K562 (cell line): ENCODE data around the gene FSHR. TPM values are rescaled to one million over a fixed set of nuclear protein-coding genes. Genes with fewer than 3 reads are reported as not detected.

Experiments used
- CHD7 ChIP-seq: fragments of 200-600 bp; sonication (generic); IDR thresholded peaks from one replicate; pipeline ENCODE4 v1.6.1; 2012; ENCODE audit warnings: mild to moderate bottlenecking, low read depth, low read length, inconsistent platforms
- SREBF2 ChIP-seq: sonication (generic); formaldehyde crosslinking; IDR thresholded peaks from 2 replicates; pipeline ENCODE4 v1.4.0; 2020; ENCODE audit warnings: mild to moderate bottlenecking, missing genetic modification reagents
- polyA plus RNA-seq, 8 experiments: library from polyadenylated mRNA; depleted of rRNA in 4 of 8; stranded (reverse) in 5 of 8; unstranded in 3 of 8; fragments of >200 nt; fragmentation: Nextera tagmentation in 2 of 8; fragmentation: Illumina TruSeq in 1 of 8; extraction: Ambion mirVana in 2 of 8; extraction: Trizol in 1 of 8; gene quantifications; 2 replicates each; pipeline versions ENCODE4 v1.2.1 to v1.2.3, GENCODE V29; 2011 to 2014; ENCODE audit warnings: inconsistent platforms in 1 of 8, missing spikeins in 1 of 8
- total RNA-seq, 7 experiments: library from RNA; depleted of rRNA in 6 of 7; stranded (reverse); fragments of >200 nt in 6 of 7; fragmentation: Illumina TruSeq in 2 of 7; extraction: Trizol in 2 of 7; gene quantifications; 2 replicates each; pipeline versions ENCODE4 v1.2.1 to v1.2.3, GENCODE V29; 2011 to 2021; ENCODE audit warnings: low replicate concordance in 1 of 7

The FSHR gene
- total and polyA plus RNA-seq, 9 of the 15 experiments (the other 6 are each of a cell fraction or from before 2014, with no cell fraction given): not detected

GRCh38 chr2:49199266-49199665 lies 45.0 kb upstream of the FSHR start (continued):
- TF ChIP-seq CHD7: no peak
- TF ChIP-seq SREBF2: no peak
